ENCODE data around the gene DDX17. TPM values are rescaled to one million over a fixed set of nuclear protein-coding genes. Genes with fewer than 3 reads are reported as not detected.

The DDX17 gene
- total RNA-seq, 2 experiments from 2014 or later: 511 to 521 TPM

DNA sequence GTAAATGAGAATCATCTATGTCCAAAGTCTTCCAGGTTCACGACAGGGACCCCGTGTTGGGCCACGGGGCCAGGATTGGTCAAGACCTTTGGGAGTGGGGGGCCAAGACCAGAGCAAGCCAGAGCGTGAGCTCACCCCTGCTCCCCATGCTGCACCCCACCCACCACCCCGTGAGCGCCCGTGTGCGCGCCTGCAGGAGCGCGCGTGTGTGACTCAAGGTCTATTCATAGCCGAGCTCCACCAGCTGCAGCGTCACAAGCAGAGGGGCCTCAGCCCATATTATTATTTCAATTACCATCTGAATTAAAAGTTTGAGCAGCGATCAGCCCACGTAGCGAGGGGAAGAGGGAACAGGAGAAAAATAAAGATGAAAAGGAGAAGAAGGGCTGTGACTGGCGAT, 56.3 kb downstream of the DDX17 start:
- no peak overlapping the region for H3K27ac Mint-ChIP-seq
- H3K4me1 Mint-ChIP-seq: peaks cover 4% of the 10 kb centered on the region
- no peaks in the 10 kb centered on the region for H3K9me3 Mint-ChIP-seq
- H3K27me3 Mint-ChIP-seq: peaks cover 48% of the 10 kb centered on the region
- DNase-seq: no peak
- ChIA-PET CTCF (no interaction called here), POLR2A (no interaction called here)
- H3K36me3 Mint-ChIP-seq (ENCODE audit: low read depth): no peaks in the 10 kb centered on the region
- no peak overlapping the region for H3K4me3 Mint-ChIP-seq

DNA sequence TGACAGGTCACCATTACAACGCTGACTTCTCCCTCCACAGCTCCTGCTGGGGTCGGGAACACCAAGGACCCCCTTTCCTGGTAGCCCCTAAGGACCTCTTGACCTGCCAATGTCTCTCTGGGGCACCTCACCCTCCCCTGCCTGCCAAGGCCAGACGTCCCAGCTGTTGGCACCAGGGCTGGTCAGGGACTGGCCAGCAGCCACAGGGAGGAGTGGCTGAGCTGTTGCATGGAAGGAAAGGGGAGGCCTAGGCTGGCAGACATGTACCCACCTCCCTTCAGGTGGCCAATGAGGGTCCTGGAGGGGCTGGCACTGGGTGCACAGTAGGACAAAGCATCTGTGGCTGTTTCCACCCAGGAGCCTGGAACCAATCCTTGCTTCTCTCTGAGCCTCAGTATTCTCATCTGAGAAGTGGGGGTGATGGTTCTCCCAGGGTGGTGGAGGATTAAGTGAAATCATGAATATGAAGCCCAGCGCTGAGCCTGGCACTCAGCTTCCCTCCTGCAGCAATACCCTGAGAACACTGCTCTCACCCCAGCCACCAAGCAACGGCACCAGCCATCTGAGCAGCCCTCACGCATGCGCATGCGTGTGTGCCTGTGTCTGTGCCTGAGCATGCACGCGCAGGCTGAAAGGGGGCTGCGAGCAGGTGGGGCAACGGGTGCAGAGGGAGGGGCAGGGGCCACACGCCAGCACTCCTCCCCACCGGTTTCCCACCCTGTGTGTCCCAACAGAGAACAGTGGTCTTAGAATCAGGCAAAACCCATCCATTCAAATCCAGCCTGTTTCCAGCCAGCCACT, 57.0 kb downstream of the DDX17 start:
- H3K27me3 Mint-ChIP-seq: peaks cover 45% of the 10 kb centered on the region
- CTCF ChIA-PET: no interaction called here

DNA sequence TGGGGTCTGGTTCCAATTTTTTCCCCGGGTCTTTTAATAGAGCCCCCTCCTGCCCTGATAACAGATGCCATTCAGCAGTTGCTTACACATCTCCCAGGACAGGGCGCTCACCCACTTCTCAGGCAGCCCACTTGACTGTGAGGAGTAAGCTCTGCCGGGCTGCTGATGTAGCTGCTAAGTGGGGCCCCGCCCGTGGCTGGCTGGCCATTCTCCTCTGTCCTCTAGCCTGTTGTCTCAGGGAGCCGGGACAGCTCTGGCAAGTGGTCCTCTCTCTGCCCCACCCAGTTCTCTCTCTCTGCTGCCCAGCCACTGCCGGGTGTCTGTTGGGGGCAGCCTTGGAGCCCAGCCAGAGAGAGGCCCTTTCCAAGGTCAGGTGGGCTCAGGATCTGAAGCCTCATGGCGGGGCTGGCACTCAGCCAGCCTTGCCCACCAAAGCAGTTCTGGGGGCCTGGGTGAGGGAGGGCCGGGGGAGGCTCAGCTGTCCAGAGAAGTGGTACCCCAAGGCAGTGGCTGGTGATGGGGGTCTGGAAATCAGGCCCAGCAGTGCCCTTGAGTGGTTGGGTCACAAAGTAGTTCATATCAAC, 60.0 kb downstream of the DDX17 start:
- no peak overlapping the region for H3K4me3 Mint-ChIP-seq
- ChIA-PET POLR2A (interaction anchor here (1.0 kb wide), 1 partner anchor 105 kb away, joined by 3 read pairs; no protein-coding TSS in a partner anchor), CTCF (no interaction called here)
- H3K36me3 Mint-ChIP-seq (ENCODE audit: low read depth): no peaks in the 10 kb centered on the region
- DNase-seq: no peak
- H3K4me1 Mint-ChIP-seq: no peaks in the 10 kb centered on the region
- no peak overlapping the region for H3K27ac Mint-ChIP-seq
- H3K9me3 Mint-ChIP-seq: no peaks in the 10 kb centered on the region
- peaks cover 29% of the 10 kb centered on the region for H3K27me3 Mint-ChIP-seq

More for the DNA sequence above, 57.0 kb downstream of the DDX17 start:
- no peaks in the 10 kb centered on the region for H3K36me3 Mint-ChIP-seq (ENCODE audit: low read depth)
- no peaks in the 10 kb centered on the region for H3K9me3 Mint-ChIP-seq
- DNase-seq: no peak
- POLR2A ChIA-PET: no interaction called here
- no peak overlapping the region for H3K4me3 Mint-ChIP-seq
- H3K4me1 Mint-ChIP-seq: no peaks in the 10 kb centered on the region
- no peak overlapping the region for H3K27ac Mint-ChIP-seq

DNA sequence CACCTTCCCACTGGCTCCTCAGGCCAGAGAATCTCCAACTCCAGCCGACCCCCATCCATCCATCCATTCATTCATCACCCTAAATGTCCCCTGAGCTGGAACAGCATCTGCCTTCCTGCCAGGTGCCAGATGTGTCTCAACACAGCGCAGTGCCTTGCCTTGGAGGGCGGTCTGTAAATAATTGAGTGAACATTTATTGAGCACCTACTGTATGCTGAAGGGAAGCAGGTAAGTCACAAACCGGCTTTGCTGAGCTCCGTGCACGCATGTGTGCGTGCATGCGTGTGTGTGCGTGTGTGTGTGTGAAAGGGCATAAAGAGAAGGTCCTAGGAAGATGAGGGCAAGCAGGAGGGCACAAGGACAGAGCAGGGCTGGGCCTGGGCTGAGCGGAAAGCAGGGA, 61.3 kb downstream of the DDX17 start:
- ChIA-PET CTCF (no interaction called here), POLR2A (no interaction called here)
- Mint-ChIP-seq H3K27ac (no peak overlapping the region), H3K36me3 (ENCODE audit: low read depth) (no peaks in the 10 kb centered on the region), H3K9me3 (no peaks in the 10 kb centered on the region), H3K4me3 (no peak overlapping the region), H3K4me1 (no peaks in the 10 kb centered on the region), H3K27me3 (peaks cover 24% of the 10 kb centered on the region)
- no peak for DNase-seq

DNA sequence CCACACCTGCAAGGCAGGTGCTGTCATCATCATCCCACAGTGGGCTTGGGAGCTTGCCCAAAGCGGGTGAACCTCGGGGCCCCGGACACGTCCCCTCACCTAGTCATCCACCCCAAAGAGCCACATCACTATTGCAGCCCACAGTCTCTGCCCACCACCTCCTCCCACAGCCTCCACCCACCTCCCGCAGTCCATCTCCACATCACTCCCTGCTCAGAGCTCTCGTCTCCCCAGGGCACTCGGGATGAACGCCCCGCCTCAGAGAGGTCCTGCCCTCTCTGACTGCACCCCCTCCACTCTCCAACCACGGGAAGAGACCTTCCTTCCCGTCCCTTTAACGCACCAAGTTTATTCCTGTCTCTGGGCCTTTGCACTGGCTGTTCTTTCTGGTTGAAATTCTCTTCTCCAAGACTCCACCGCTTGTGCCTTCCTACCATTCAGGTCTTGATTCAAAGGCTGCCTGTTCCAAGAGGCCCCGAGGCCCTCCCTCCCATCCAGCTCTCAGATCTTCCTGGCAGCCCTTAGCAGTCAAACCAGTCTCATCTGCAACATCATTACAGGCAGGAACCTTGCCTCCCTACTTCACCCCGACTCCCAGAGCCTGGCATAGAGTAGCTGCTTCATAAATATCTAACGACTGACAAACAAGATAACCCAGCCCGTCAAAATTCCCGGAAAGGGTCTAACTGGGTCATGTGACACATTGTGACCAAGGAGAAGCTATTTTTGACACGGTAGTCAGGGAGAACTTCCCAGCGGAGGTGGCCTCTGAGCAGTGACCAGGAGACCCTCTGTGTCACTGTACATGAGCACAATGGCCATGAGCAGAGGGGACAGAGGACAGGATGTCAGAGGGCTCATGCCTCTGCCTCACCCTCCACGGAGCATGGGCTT, 62.2 kb downstream of the DDX17 start:
- H3K27ac Mint-ChIP-seq: no peak overlapping the region
- POLR2A ChIA-PET: no interaction called here
- peaks cover 23% of the 10 kb centered on the region for H3K27me3 Mint-ChIP-seq
- H3K9me3 Mint-ChIP-seq: no peaks in the 10 kb centered on the region
- H3K4me1 Mint-ChIP-seq: no peaks in the 10 kb centered on the region
- no peak for DNase-seq
- no peaks in the 10 kb centered on the region for H3K36me3 Mint-ChIP-seq (ENCODE audit: low read depth)
- no peak overlapping the region for H3K4me3 Mint-ChIP-seq
- CTCF ChIA-PET: no interaction called here

DNA sequence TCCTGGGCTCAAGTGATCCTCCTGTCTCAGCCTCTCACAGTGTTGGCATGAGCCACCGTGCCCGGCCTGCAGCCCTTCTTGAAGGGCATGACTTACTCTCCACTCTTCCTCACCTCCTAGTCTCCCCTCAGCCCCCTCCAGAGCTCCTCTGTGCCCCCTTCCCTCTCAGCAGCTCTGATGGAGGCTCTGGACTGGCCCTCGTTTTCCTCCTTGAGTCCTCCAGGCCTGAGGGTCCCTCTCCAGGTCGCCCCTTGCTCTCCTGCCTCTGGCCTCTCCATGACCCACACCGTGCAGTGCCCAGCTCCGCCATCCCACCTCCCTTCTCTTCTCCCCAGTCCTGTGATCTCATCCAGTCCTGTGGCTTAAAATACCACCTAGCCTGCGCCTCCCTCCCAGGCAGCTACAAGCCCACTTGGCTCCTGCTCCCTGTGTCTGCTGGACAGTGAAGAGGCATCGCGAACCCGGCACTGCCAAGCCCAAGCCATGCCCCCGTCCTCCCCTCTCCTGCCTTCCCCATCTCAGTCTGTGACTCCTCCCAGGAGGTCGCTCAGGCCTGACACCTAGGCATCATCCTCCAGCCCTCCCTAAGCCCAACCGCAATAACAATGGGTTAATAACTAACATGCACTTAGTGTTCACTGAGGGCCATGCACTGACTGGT, 63.0 kb downstream of the DDX17 start:
- peaks cover 23% of the 10 kb centered on the region for H3K27me3 Mint-ChIP-seq
- no peak for DNase-seq
- H3K9me3 Mint-ChIP-seq: no peaks in the 10 kb centered on the region
- no peaks in the 10 kb centered on the region for H3K36me3 Mint-ChIP-seq (ENCODE audit: low read depth)
- ChIA-PET CTCF (no interaction called here), POLR2A (no interaction called here)
- H3K4me1 Mint-ChIP-seq: no peaks in the 10 kb centered on the region
- H3K27ac Mint-ChIP-seq: no peak overlapping the region
- no peak overlapping the region for H3K4me3 Mint-ChIP-seq

DNA sequence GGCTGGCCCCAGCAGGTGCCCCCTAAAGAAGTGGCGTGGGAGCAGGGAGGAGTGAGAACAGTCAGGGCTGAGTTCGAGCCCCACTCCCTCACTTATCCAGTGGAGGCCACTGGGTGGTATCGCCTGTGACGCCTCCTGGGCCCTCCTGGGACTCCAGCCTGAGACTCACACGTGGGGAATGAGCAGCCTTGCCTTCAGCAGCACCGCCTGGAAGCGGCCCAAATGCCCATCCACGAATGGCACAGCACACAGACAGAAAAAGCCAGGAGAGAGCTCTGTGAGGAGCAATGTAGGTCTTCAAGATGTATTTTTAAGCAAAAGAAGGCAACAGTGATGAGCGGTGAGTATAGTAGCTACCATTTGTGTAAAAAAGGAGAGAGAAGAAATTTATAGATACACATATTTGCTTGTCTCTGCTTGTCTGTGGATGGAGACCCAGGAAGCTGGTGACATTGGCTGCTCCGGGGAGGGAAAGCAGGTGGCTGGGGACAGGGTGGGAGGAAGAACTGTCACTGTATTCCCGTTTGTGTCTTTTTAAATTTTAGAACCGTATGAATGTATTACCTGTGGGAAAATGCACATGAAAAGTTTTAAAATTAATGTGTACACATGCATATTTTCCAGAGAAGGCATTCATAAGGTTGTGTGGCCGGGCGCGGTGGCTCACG, 64.4 kb downstream of the DDX17 start:
- POLR2A ChIA-PET: no interaction called here
- no peak overlapping the region for H3K4me3 Mint-ChIP-seq

DNA sequence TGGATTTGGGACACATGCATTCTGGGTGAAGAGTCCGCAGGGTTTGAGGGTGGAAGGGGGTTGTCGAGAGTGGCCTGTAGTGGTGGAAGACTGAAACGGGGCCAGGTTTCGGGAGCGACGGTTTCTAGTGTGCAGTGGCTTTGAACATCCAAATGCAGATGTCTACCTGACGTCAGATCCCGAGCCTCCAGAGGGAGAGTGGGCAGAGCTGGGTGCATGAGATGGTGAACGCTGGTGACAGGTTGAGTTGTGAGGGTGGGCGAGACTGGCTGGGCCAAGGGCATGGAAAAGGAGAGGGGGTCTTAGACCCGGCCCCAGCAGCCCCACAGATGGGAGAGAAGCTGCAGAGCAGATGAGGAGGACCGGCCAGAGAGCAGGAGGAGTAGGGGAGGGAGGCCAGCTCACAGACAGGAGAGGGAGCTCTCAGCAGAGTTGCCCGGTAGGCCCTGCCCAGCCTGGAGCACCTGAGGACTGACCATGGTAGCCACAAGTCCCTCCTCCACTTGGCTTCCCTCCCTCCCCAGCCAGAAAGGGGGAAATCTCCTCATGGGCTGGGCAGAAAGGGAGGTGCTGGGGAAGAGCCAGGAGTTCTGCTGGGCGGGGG, 65.3 kb downstream of the DDX17 start:
- ChIA-PET CTCF (interaction anchor here (0.6 kb wide), 1 partner anchor 131 kb away, joined by 3 read pairs; no protein-coding TSS in a partner anchor), POLR2A (no interaction called here)
- no peaks in the 10 kb centered on the region for H3K36me3 Mint-ChIP-seq (ENCODE audit: low read depth)
- peaks cover 23% of the 10 kb centered on the region for H3K27me3 Mint-ChIP-seq
- no peak for DNase-seq
- no peaks in the 10 kb centered on the region for H3K4me1 Mint-ChIP-seq
- no peak overlapping the region for H3K27ac Mint-ChIP-seq
- H3K9me3 Mint-ChIP-seq: no peaks in the 10 kb centered on the region
- no peak overlapping the region for H3K4me3 Mint-ChIP-seq

More for the DNA sequence above, 64.4 kb downstream of the DDX17 start:
- Mint-ChIP-seq H3K9me3 (no peaks in the 10 kb centered on the region), H3K36me3 (ENCODE audit: low read depth) (no peaks in the 10 kb centered on the region), H3K27ac (no peak overlapping the region), H3K27me3 (peaks cover 23% of the 10 kb centered on the region), H3K4me1 (no peaks in the 10 kb centered on the region)
- DNase-seq: no peak
- CTCF ChIA-PET: no interaction called here

DNA sequence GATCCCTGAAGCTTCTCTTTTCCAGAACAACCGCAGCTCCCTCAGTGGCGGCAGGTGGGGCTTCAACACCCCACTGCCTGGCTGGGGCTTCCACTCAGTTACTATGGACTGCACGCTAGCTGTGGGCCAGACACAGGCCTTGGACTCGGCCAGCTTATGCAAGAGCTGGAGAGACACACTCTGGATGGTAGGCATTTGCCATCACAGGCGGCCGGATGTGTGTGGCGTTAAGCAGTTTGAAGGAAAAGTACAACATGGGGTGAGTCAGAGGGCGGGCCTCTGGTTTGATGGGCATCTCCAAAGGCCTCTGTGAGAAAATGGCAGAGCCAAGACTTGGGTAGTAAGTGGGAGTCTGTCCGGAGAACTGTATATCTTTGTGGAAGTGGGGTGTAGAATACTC, 68.7 kb downstream of the DDX17 start:
- ChIA-PET CTCF (no interaction called here), POLR2A (no interaction called here)
- Mint-ChIP-seq H3K9me3 (no peaks in the 10 kb centered on the region), H3K36me3 (ENCODE audit: low read depth) (no peaks in the 10 kb centered on the region), H3K27me3 (peaks cover 15% of the 10 kb centered on the region), H3K27ac (no peak overlapping the region), H3K4me1 (no peaks in the 10 kb centered on the region), H3K4me3 (no peak overlapping the region)
- no peak for DNase-seq

DNA sequence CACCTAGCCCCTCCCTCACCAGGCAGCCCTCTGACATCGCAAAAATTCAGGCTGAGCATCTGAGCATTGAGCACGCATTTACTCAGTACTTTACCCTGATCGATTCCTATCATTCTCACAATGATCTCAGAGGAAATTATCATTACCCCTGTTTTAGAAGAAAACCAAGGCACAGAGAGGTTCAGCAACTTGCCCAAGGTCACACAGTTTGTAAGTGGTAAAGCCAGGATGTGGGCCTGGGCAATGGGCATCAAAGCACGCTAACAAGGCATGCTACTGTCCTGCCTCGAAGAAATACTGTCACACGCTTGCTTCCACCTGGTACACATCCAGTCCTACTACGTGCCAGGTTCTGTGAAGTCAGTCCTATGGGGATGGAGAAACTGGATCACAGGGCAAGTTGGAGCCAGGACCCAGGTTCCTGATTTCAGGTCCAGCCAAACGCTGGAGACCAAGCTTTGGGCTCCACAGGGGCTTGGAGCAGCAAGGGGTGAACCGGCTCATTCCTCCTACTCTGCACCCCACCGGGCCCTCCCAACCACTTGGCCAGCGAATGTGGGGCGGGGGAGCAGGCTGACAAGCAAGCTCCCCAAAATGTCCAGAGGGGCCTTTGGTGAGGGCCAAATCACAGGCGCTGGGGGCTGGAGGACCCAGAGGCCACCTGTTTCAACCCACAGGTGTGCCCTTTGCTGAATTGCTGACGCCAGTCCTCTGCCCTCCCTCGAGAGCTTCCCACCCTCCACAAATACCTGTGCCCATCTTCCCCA, 69.3 kb downstream of the DDX17 start:
- Mint-ChIP-seq H3K27ac (no peak overlapping the region), H3K27me3 (peaks cover 15% of the 10 kb centered on the region), H3K36me3 (ENCODE audit: low read depth) (no peaks in the 10 kb centered on the region), H3K9me3 (no peaks in the 10 kb centered on the region), H3K4me1 (no peaks in the 10 kb centered on the region), H3K4me3 (no peak overlapping the region)
- CTCF ChIA-PET: no interaction called here
- no peak for DNase-seq
- POLR2A ChIA-PET: no interaction called here

DNA sequence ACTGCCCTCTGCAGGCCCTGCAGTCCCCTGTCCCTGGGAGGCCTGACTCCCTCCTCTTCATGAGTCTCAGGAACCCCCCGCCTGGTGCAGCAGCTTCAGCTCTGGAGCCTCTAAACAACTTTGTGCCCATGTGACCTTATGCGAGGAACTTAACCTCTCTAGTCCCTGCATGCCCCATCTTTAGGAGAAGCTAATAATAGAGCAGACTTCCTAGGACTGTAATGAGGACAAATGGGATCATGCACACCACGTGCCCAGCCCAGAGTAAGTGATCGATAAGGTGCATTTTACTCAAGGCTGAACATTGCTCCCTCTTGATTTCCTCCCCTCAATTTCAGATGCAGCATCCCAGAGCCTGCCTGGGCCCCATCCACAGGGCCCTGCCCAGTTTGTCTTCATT, 70.1 kb downstream of the DDX17 start:
- no peak overlapping the region for H3K27ac Mint-ChIP-seq
- POLR2A ChIA-PET: no interaction called here
- no peaks in the 10 kb centered on the region for H3K36me3 Mint-ChIP-seq (ENCODE audit: low read depth)
- H3K4me3 Mint-ChIP-seq: no peak overlapping the region
- H3K27me3 Mint-ChIP-seq: peaks cover 11% of the 10 kb centered on the region
- CTCF ChIA-PET: no interaction called here
- no peak for DNase-seq
- no peaks in the 10 kb centered on the region for H3K9me3 Mint-ChIP-seq
- H3K4me1 Mint-ChIP-seq: no peaks in the 10 kb centered on the region

DNA sequence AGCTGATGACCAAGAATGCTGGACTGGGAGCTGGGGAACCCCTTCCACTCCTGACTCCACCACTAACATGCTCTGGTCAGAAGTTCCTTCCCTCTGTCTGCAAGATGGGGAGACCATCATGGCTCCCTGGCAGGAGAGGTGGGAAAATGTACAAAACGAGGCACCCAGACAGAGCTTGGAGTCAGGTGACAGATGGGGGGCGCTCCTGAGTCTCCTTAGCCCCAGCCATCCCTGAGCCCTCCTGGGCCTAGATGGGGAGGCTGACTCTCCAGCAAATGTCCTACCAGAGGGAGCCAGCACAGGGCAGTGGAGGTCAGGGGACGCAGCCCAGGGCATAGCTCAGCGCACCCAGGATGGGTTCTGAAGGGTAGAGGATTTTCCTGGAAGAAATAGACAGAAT, 71.1 kb downstream of the DDX17 start:
- no peak overlapping the region for H3K4me3 Mint-ChIP-seq
- no peaks in the 10 kb centered on the region for H3K36me3 Mint-ChIP-seq (ENCODE audit: low read depth)
- H3K27ac Mint-ChIP-seq: no peak overlapping the region
- H3K4me1 Mint-ChIP-seq: no peaks in the 10 kb centered on the region
- H3K27me3 Mint-ChIP-seq: peaks cover 5% of the 10 kb centered on the region
- H3K9me3 Mint-ChIP-seq: no peaks in the 10 kb centered on the region
- no peak for DNase-seq
- ChIA-PET CTCF (no interaction called here), POLR2A (no interaction called here)

All from activated CD4-positive, alpha-beta memory T cell treated with anti-CD3 and anti-CD28 coated beads, Interleukin-2, amount 10 ng/mL, durations not matched to agents 7 days and 5 days (primary cell).